Heart right ventricle (tissue), 16 donors: ENCODE data around the gene MACROD2. TPM values are rescaled to one million over a fixed set of nuclear protein-coding genes. Genes with fewer than 3 reads are reported as not detected.

Experiments used
- ATAC-seq, 8 donors: fragments of 200-7000 bp; cut with Tn5 transposase; one replicate each; pipeline ENCODE4 v1.9.1; 2020; ENCODE audit warnings: mild to moderate bottlenecking in 8 of 8, moderate library complexity in 8 of 8, moderate number of reproducible peaks in 1 of 8
- DNase-seq, 2 donors: peaks; one replicate each; pipeline ENCODE4 v3.0.0-alpha.2; 2020
- H3K27ac ChIP-seq, 10 donors: fragments of 200-600 bp; sonication (generic) in 2 of 10; one replicate each; pipeline versions ENCODE4 v1.5.0 to v1.8.0; 2020 to 2022; ENCODE audit warnings: mild to moderate bottlenecking in 3 of 10
- H3K27me3 ChIP-seq, 7 donors: fragments of 200-600 bp; one replicate each; pipeline ENCODE4 v1.8.0; 2021 to 2022; ENCODE audit warnings: mild to moderate bottlenecking in 2 of 7
- H3K36me3 ChIP-seq, 9 donors: fragments of 200-600 bp; sonication (generic) in 1 of 9; one replicate each; pipeline versions ENCODE4 v1.5.0 to v1.8.0; 2020 to 2022; ENCODE audit warnings: mild to moderate bottlenecking in 2 of 9
- H3K4me1 ChIP-seq, 9 donors: fragments of 200-600 bp; sonication (generic) in 1 of 9; one replicate each; pipeline versions ENCODE4 v1.5.0 to v1.8.0; 2020 to 2022; ENCODE audit warnings: mild to moderate bottlenecking in 4 of 9
- H3K4me3 ChIP-seq, 10 donors: fragments of 200-600 bp; sonication (generic) in 2 of 10; one replicate each; pipeline versions ENCODE4 v1.5.0 to v1.8.0; 2020 to 2022; ENCODE audit warnings: mild to moderate bottlenecking in 7 of 10, moderate library complexity in 2 of 10
- H3K9me3 ChIP-seq, 11 donors: fragments of 200-600 bp in 10 of 11; sonication (generic) in 2 of 11; one replicate each; pipeline versions ENCODE4 v1.5.0 to v1.8.0; 2013 to 2022; ENCODE audit warnings: mild to moderate bottlenecking in 2 of 11, control low read depth in 1 of 11, moderate library complexity in 1 of 11
- CTCF ChIP-seq, 9 donors: fragments of 200-600 bp; sonication (generic) in 2 of 9; IDR thresholded peaks; one replicate each; pipeline versions ENCODE4 v1.5.0 to v1.8.0; 2021 to 2022; ENCODE audit warnings: antibody characterized with exemption in 9 of 9, mild to moderate bottlenecking in 5 of 9, moderate library complexity in 1 of 9
- WGBS, 2 donors: extraction: QIAGEN DNeasy Blood & Tissue Kit; methylation state at CpG; one replicate each; pipeline ENCODE4 v1.1.7; 2013; ENCODE audit warnings: inconsistent platforms in 1 of 2; 5-methylcytosine and 5-hydroxymethylcytosine counted together
- intact Hi-C, 10 donors: fragments of 100-400 bp; cut with DNase I; formaldehyde crosslinking; loops; one replicate each; pipeline versions ENCODE4 v1.11.1 to v1.14.2; 2022
- polyA plus RNA-seq, 2 donors: library from polyadenylated mRNA; stranded (reverse); fragments of 200-250 nt; gene quantifications; one replicate each; pipeline ENCODE4 v1.2.3, GENCODE V29; 2013
- total RNA-seq, 10 donors: library from RNA; stranded (reverse); fragmentation: NEBNext Ultra II Directional in 3 of 10; extraction: Animal tissue kit (Norgen Biotek cat#: 25700) in 3 of 10; gene quantifications; one replicate each; pipeline versions ENCODE4 v1.2.1 to v1.2.4, GENCODE V29; 2021 to 2023
- donor health status: Arrhythmogenic right ventricular cardiomyopathy.
- donor health status: ischemic (EF 13 %, LVEDD 7.1; RV severe dilation, severe dysfunction).
- donor health status: healthy with polysubstance abuse.
- donor health status: DM: no; HTN: yes; CAD: no.
- donor health status: DM: no; HTN: no; CAD: no.
- donor health status: ischemic (EF 25% LVEDD 6.9; RV normal size, moderate dysfunction).
- donor health status: ischemic (EF 25% LVEDD 5.7; RV mildly dilated, moderate dysfunction).
- donor health status: healthy.
- donor health status: DM: yes; HTN: yes; CAD: no.
- donor health status: Ischemic cardiomyopathy.
- donor health status: ischemic (EF 35%, LVEDD 5.7; RV mildly dilated, moderate dysfunction).
- donor health status: nonischemic (EF 11% LVEDD 7.7; RV severe dilation, severe dysfunction).
- donor health status: DM: yes; HTN: yes; CAD: no.
- donor health status: PGD.
- donor health status: ischemic (EF 29% LVEDD 5.4; RV normal size, mild dysfunction).
- donor health status: nonischemic (EF 23%, LVEDD 6.1; RV moderate dilation, normal function).

The MACROD2 gene
- total and polyA plus RNA-seq, 12 donors, result 0.28 to 6.4 (median 4.1) TPM

DNA sequence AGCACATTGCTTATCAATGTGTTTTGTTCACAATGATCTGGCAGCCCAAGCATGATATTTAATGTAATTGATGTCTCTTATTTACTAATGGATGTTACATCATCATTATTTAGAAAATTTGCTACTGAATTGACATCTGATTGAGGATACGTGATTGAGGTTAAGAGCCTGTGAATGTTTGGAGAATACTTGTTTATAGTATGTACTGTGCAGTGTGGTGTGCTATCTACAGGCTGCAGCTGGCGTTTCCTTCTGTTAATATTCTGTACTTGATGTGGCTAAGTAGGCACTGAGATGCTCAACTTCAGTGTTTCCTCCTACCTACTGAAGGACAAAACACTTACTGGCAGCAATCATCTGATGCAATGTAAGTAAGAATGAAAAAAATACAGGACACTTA is 1051.7 kb downstream of the MACROD2 start:
- DNase-seq, result no peak
- TF ChIP-seq CTCF (IDR thresholded peaks at IDR 0.05), result no peak
- no peak for ATAC-seq
- no peak overlapping the region for H3K4me3 ChIP-seq
- peaks cover 0 to 4% (median 0%) of the 10 kb centered on the region in 9 donors for H3K4me1 ChIP-seq
- no peak overlapping the region for H3K27ac ChIP-seq
- peaks cover 0 to 5% (median 0%) of the 10 kb centered on the region in 11 donors for H3K9me3 ChIP-seq
- 38 to 44% methylated on average over 2 of the region's 2 CpGs for WGBS, 2 donors
- no peaks in the 10 kb centered on the region for H3K36me3 ChIP-seq
- intact Hi-C loops, result no loop called here
- H3K27me3 ChIP-seq, result no peaks in the 10 kb centered on the region

DNA sequence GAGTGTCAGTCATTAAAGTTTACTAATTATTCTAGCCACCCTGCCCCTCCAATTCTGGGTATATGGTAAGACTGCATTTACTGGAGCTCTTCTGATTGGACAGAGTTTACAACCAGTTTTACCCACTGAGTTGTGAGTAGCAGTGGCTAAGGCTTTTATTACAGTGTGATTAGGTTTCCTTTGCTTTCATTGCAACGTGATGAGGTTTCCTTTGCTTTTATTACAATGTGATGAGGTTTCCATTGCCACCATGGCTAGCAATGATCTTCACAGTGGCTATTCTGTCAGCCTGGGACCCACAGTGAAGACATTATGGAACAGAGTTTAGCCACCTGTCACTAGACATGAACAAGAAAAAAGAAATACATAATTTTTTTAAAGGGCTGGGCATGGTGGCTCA is 1052.3 kb downstream of the MACROD2 start:
- Histone ChIP-seq H3K27ac (no peak overlapping the region), H3K27me3 (no peaks in the 10 kb centered on the region), H3K4me3 (no peak overlapping the region), H3K4me1 (peaks cover 0 to 4% (median 0%) of the 10 kb centered on the region in 9 donors), H3K36me3 (no peaks in the 10 kb centered on the region), H3K9me3 (peaks cover 0 to 6% (median 0%) of the 10 kb centered on the region in 11 donors)
- 38 to 58% methylated on average over 1 of the region's 1 CpG for whole genome bisulfite sequencing, 2 donors
- no peak for TF ChIP-seq CTCF (IDR thresholded peaks at IDR 0.05)
- ATAC-seq (no peak), DNase-seq (no peak)
- intact Hi-C loops, result no loop called here

DNA sequence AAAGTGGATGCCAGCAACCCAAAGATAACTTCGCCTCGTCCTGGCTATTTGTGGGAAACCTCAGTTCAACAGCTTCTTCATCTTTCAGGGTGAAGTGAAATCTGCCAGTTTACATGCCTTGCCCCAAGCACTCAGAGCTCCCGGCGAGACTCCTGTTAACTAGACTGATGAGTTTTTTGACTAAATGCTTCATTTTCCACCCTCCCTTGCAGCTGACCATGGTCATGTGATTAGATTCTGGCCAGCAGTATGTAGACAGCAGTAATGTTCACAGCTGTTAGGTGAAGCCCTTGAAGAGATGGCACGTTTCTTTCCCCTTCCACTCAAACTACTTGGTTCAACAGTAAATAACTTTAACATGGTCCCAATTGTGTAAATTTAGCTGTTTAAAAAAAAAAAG is 1060.9 kb downstream of the MACROD2 start:
- Histone ChIP-seq H3K27ac (no peak overlapping the region), H3K4me3 (no peak overlapping the region), H3K9me3 (peaks cover 0 to 13% (median 0%) of the 10 kb centered on the region in 11 donors), H3K4me1 (no peaks in the 10 kb centered on the region), H3K36me3 (no peaks in the 10 kb centered on the region), H3K27me3 (no peaks in the 10 kb centered on the region)
- 39 to 41% methylated on average over 5 of the region's 5 CpGs for WGBS, 2 donors
- DNase-seq (no peak), ATAC-seq (no peak)
- no peak for TF ChIP-seq CTCF (IDR thresholded peaks at IDR 0.05)
- intact Hi-C loops, result no loop called here

DNA sequence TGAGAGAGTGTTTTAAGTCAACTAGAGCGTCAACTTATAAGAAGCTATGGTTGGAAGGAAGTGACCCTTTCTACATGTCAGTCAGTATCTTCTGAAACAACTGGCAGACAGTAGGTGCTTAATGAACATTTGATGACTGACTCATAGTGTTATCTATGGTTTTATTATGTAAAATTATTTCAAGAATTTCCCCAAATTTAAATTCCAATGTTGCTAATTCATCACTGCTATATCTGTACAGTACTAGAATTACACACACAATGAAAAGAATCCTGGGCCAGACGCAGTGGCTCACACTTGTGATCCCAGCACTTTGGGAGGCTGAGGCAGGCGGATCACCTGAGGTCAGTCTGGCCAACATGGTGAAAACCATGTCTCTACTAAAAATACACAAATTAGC is 1063.5 kb downstream of the MACROD2 start:
- 71 to 79% methylated on average over 3 of the region's 3 CpGs for WGBS, 2 donors
- Histone ChIP-seq H3K9me3 (peaks cover 0 to 7% (median 0%) of the 10 kb centered on the region in 11 donors), H3K36me3 (no peaks in the 10 kb centered on the region), H3K27me3 (no peaks in the 10 kb centered on the region), H3K4me3 (no peak overlapping the region), H3K4me1 (no peaks in the 10 kb centered on the region), H3K27ac (no peak overlapping the region)
- intact Hi-C loops, result no loop called here
- DNase-seq, result no peak
- no peak for TF ChIP-seq CTCF (IDR thresholded peaks at IDR 0.05)
- no peak for ATAC-seq
